Measurements from ENCODE around the gene IKZF3.
"Not testable (repeated sequence)": the region's sequence is repeated elsewhere in the genome, so short reads cannot be mapped to it uniquely, and the experiment has no call there.

GRCh38 chr17:39764171-39764570 is 99.9 kb downstream of the IKZF3 start:
- not testable (repeated sequence) for TF ChIP-seq EZH2 (IDR thresholded peaks at IDR 0.05; ENCODE audit: low read length); CTCF (optimal IDR thresholded peaks at IDR 0.05 in 1 of 3, IDR thresholded peaks at IDR 0.05 in 1 of 3, conservative IDR thresholded peaks at IDR 0.05 in 1 of 3; ENCODE audit: extremely low read depth in 1 of 3, insufficient read depth in 2 of 3, low read length in 3 of 3)

Data from keratinocyte (primary cell).